ENCODE results near the gene SP6. TPM values are rescaled to one million over a fixed set of nuclear protein-coding genes. Genes with fewer than 3 reads are reported as not detected.

The SP6 gene
- total and polyA plus RNA-seq, 3 experiments from 2014 or later: 0.07 to 0.59 (median 0.09) TPM

DNA sequence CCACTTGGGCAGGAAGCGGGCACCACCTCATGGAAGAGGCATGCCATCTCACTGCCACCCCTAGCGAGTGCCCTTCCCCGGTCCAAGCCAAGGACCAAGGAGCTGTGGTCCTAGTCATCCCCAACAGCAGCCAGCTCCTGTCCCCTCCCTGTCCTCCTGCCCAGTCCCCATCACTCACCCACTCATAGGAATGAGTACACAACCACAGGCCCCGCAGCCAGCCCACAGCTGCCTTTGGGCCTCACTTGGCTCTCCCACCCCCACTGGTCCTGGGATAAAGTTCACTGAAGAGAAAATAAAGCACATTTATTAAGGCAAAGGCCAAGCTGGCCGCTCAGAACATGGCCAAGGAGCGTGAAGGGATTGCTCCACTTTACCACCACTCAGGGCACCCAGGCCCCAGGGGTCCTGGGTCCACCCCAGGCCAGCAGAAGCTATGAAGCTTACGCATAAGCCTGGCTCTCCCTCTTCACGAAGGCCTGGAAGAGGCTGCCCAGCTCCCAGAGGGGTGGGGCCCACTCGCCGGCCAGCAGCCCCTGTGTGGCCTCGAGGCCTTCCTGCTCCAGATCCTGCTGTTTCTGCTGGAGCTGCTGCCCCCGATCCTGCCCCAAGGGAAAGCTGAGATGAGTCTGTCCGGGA lies 13.4 kb downstream of the SP6 start:
- Mint-ChIP-seq H3K27ac (peak overlapping the region in 3 of 8 donors; percentile 33 to 55 (median 54)), H3K36me3 (peaks cover 0 to 32% (median 2%) of the 10 kb centered on the region in 3 donors), H3K9me3 (no peaks in the 10 kb centered on the region), H3K4me3 (peak overlapping the region in 1 of 7 donors; percentile 40), H3K4me1 (peaks cover 31 to 56% (median 41%) of the 10 kb centered on the region in 3 donors), H3K27me3 (no peaks in the 10 kb centered on the region)
- DNase-seq: no peak
- Histone ChIP-seq H3K9me3 (ENCODE audit: low read length) (no peaks in the 10 kb centered on the region), H3K27ac (ENCODE audit: low read depth, low read length) (no peak overlapping the region), H3K4me3 (ENCODE audit: low read length) (no peak overlapping the region), H3K4me1 (ENCODE audit: insufficient read depth, low read length) (peaks cover 48% of the 10 kb centered on the region), H3K36me3 (ENCODE audit: insufficient read depth, low read length) (no peaks in the 10 kb centered on the region), H3K27me3 (ENCODE audit: insufficient read depth, low read length, poor library complexity, severe bottlenecking) (no peaks in the 10 kb centered on the region)
- ChIA-PET POLR2A (interaction anchor here (0.9 kb wide), 2 partner anchors 14 to 58 kb away, joined by 3 to 5 read pairs; partner anchors contain the start of gene SP2), CTCF (interaction anchor here (0.8 to 1.8 kb wide), 4 partner anchors 52 to 109 kb away, joined by 4 to 10 read pairs (median 4); no protein-coding TSS in a partner anchor)

DNA sequence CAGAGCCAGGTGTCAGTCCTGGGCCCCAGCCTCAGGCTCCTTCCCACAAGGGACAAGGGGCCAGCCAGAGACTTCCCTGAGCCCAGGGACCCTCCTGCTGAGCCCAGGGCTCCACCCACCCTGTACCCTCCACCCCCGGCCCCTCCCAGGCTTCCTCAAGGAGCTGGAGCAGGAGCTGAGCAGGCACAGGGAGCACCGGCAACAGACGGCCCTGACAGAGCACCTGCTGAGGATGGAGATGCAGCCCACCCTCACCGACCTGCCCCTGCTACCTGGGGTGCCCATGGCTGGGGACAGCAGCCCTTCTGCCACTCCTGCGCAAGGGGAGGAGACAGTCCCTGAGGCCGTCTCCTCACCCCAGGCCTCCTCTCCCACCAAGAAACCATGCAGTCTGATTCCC lies 14.4 kb downstream of the SP6 start:
- Mint-ChIP-seq H3K36me3 (peaks cover 0 to 32% (median 2%) of the 10 kb centered on the region in 3 donors), H3K9me3 (no peaks in the 10 kb centered on the region), H3K4me3 (no peak overlapping the region), H3K4me1 (peaks cover 33 to 55% (median 41%) of the 10 kb centered on the region in 3 donors), H3K27me3 (no peaks in the 10 kb centered on the region), H3K27ac (no peak overlapping the region)
- H3K4me3 ChIP-seq (ENCODE audit: low read length): no peak overlapping the region
- no peak overlapping the region for H3K27ac ChIP-seq (ENCODE audit: low read depth, low read length)
- no peaks in the 10 kb centered on the region for H3K9me3 ChIP-seq (ENCODE audit: low read length)
- CTCF ChIA-PET: interaction anchor here (1.8 kb wide), 1 partner anchor 53 kb away, joined by 10 read pairs; no protein-coding TSS in a partner anchor
- no peaks in the 10 kb centered on the region for H3K36me3 ChIP-seq (ENCODE audit: insufficient read depth, low read length)
- no peak for DNase-seq
- peaks cover 47% of the 10 kb centered on the region for H3K4me1 ChIP-seq (ENCODE audit: insufficient read depth, low read length)
- POLR2A ChIA-PET: no interaction called here
- no peaks in the 10 kb centered on the region for H3K27me3 ChIP-seq (ENCODE audit: insufficient read depth, low read length, poor library complexity, severe bottlenecking)

DNA sequence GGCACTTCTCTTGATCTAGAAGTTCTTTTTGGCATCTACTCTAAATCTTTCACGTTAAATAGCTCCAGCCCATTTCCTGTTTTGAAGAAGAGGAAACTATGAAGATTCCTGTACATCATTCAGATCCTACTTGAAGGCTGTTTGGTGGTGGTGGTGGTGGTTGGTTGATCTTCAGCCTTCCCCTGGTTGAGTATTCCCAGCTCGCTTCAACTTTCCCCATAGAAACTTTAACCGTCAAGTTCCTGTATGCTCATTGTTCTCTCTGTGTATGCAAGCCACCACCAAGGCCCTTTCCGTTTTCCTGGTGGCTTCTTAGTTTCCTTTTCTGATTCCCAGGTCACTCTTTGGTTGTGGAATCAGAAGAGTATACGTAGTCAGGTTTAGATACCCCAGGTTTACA lies 16.2 kb downstream of the SP6 start:
- H3K9me3 Mint-ChIP-seq: no peaks in the 10 kb centered on the region

DNA sequence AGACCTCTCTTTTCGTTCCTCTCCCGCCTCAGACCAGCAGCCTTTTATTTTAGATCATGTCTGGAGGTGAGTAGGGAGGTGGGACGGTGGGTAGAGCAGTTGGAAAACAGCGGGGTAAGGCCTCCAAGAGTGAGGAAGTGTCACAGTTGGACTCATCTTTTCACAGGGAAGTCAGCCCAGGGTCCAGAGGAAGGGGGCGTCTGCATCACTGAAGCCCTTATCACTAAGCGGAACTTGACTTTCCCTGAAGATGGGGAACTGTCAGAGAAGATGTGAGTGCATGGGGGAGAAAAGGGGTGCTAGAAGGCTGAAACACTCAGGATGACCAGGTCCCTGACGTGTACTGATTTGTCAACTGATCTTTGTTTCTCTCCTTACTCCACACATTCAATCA lies 19.0 kb downstream of the SP6 start:
- H3K27ac ChIP-seq (ENCODE audit: low read depth, low read length): peak overlapping the region; percentile 98
- H3K4me1 ChIP-seq (ENCODE audit: insufficient read depth, low read length): peaks cover 59% of the 10 kb centered on the region
- H3K27me3 ChIP-seq (ENCODE audit: insufficient read depth, low read length, poor library complexity, severe bottlenecking): no peaks in the 10 kb centered on the region
- H3K4me3 ChIP-seq (ENCODE audit: low read length): peak overlapping the region; percentile 98
- ChIA-PET CTCF (interaction anchor here (1.0 to 1.9 kb wide), 5 partner anchors 9 to 63 kb away, joined by 3 to 16 read pairs (median 5); partner anchors contain the start of genes OSBPL7, SCRN2 and SP2), POLR2A (interaction anchor here (0.8 to 2.4 kb wide), 9 partner anchors 8 to 217 kb away, joined by 3 to 22 read pairs (median 7); partner anchors contain the start of genes CDK5RAP3, KPNB1, OSBPL7 and PNPO)
- Mint-ChIP-seq H3K4me1 (peaks cover 50 to 72% (median 59%) of the 10 kb centered on the region in 3 donors), H3K9me3 (no peaks in the 10 kb centered on the region), H3K27me3 (peaks cover 0 to 4% of the 10 kb centered on the region in 2 donors), H3K36me3 (peaks cover 0 to 40% (median 3%) of the 10 kb centered on the region in 3 donors), H3K27ac (peak overlapping the region; percentile 95 to 100 (median 100)), H3K4me3 (peak overlapping the region; percentile 92 to 99 (median 95))
- no peaks in the 10 kb centered on the region for H3K9me3 ChIP-seq (ENCODE audit: low read length)
- peaks cover 8% of the 10 kb centered on the region for H3K36me3 ChIP-seq (ENCODE audit: insufficient read depth, low read length)
- DNase-seq: no peak

More for the DNA sequence above, 16.2 kb downstream of the SP6 start:
- Histone ChIP-seq H3K27me3 (ENCODE audit: insufficient read depth, low read length, poor library complexity, severe bottlenecking) (no peaks in the 10 kb centered on the region), H3K36me3 (ENCODE audit: insufficient read depth, low read length) (no peaks in the 10 kb centered on the region), H3K4me3 (ENCODE audit: low read length) (no peak overlapping the region), H3K27ac (ENCODE audit: low read depth, low read length) (no peak overlapping the region), H3K4me1 (ENCODE audit: insufficient read depth, low read length) (peaks cover 48% of the 10 kb centered on the region), H3K9me3 (ENCODE audit: low read length) (no peaks in the 10 kb centered on the region)
- DNase-seq: no peak
- ChIA-PET POLR2A (interaction anchor here (1.2 kb wide), 1 partner anchor 61 kb away, joined by 3 read pairs; the partner anchor contains the start of gene SP2), CTCF (interaction anchor here (0.8 to 1.0 kb wide), 2 partner anchors 8 to 13 kb away, joined by 3 read pairs; no protein-coding TSS in a partner anchor)
- peaks cover 0 to 4% of the 10 kb centered on the region in 2 donors for H3K27me3 Mint-ChIP-seq
- H3K4me3 Mint-ChIP-seq: peak overlapping the region in 1 of 7 donors; percentile 63
- H3K36me3 Mint-ChIP-seq: peaks cover 0 to 35% (median 2%) of the 10 kb centered on the region in 3 donors
- peaks cover 37 to 54% (median 43%) of the 10 kb centered on the region in 3 donors for H3K4me1 Mint-ChIP-seq
- peak overlapping the region in 4 of 8 donors; percentile 31 to 57 (median 44) for H3K27ac Mint-ChIP-seq

DNA sequence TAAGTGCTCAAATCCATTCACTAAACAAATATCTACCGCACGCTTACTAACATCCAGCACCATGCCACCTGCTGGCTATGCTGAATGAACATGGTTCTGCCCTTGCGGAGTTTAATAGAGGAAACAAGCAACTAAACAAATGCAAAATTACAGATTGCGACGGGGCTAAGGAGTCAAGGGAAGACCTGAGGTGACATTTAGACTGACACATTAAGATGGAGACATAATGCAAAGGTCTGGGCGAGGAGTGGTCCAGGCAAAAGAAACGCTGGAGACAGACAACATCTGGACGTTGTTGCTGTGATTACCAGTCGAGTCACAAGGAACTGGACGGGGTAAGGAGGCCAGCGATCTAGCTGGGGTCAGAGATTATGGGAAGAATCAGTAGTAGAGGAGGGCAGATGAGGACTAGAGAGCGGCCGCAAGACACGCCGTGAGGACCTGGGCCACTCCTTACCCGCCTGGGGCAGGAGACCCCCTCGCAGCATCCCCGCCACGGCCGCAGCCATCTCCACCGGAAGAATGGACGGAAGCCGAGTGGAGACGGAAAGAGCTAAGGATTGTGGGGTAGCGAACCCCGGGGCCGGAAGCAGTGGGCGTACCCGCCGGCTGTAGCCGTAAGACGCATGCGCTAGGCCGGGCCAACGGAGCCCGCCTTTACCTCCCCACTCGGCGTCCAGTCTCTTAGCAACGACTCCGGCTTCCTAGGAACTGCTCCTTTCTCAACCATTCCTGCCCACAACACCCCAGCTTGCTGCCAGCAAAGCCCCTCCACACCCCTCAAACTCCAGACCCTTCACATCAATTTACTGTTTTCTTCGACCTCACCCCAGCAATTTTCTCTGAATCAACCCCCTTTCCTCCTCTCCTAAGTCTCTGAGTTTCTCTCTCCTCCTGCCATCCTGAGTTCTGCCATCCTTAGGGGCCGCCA lies 19.7 kb downstream of the SP6 start, which contains the start of the genes LRRC46 and MRPL10:
TSS of gene LRRC46 (plus strand) at position 668 of the 931 bp plus-strand sequence. CDS start 320 bp downstream, outside the sequence.
TSS of gene MRPL10 (minus strand) at position 539 of the 931 bp plus-strand sequence. CDS start at position 509, 30 bp downstream.
- Mint-ChIP-seq H3K4me1 (peaks cover 50 to 78% (median 59%) of the 10 kb centered on the region in 3 donors), H3K9me3 (no peaks in the 10 kb centered on the region), H3K36me3 (peaks cover 5 to 44% (median 5%) of the 10 kb centered on the region in 3 donors), H3K4me3 (peak within 1 kb of the TSS; percentile 92 to 99 (median 95)), H3K27ac (peak within 1 kb of the TSS; percentile 95 to 100 (median 100)), H3K27me3 (peaks cover 0 to 4% of the 10 kb centered on the region in 2 donors)
- DNase-seq: peak; percentile 87 to 94 (median 90)
- no peaks in the 10 kb centered on the region for H3K27me3 ChIP-seq (ENCODE audit: insufficient read depth, low read length, poor library complexity, severe bottlenecking)
- ChIA-PET POLR2A (interaction anchor here (0.8 to 2.4 kb wide), 11 partner anchors 8 to 218 kb away, joined by 3 to 22 read pairs (median 4); partner anchors contain the start of genes CDK5RAP3, KPNB1, OSBPL7 and PNPO), CTCF (interaction anchor here (0.9 to 1.9 kb wide), 7 partner anchors 10 to 64 kb away, joined by 3 to 16 read pairs (median 4); partner anchors contain the start of genes OSBPL7, SCRN2 and SP2)
- H3K27ac ChIP-seq (ENCODE audit: low read depth, low read length): peak within 1 kb of the TSS; percentile 98
- H3K4me1 ChIP-seq (ENCODE audit: insufficient read depth, low read length): peaks cover 59% of the 10 kb centered on the region
- peak within 1 kb of the TSS; percentile 98 for H3K4me3 ChIP-seq (ENCODE audit: low read length)
- H3K9me3 ChIP-seq (ENCODE audit: low read length): no peaks in the 10 kb centered on the region
- H3K36me3 ChIP-seq (ENCODE audit: insufficient read depth, low read length): peaks cover 14% of the 10 kb centered on the region

DNA sequence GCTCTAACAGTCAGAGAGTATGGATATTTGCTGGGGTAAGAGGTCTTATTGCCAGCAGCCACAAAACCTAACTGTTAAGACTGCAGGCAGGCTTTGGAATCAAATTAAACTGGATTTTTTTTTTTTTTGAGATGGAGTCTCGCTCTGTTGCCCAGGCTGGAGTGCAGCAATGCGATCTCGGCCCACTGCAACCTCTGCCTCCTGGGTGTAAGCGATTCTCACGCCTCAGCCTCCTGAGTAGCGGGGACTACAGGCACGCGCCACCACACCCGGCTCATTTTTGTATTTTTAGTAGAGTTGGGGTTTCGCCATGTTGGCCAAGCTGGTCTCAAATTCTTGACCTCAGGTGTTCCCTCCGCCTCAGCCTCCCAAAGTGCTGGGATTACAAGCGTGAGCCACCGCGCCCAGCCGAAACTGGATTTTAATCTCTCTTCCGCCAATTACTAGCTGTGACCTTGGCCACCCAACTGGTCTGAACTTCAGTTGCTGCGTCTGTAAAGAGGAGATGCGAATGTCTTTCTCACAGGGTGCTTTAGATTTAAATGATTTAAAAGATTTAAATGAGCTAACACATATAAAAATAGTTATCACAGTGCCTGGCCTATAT lies 20.5 kb downstream of the SP6 start:
- H3K9me3 Mint-ChIP-seq: no peaks in the 10 kb centered on the region
- H3K27me3 Mint-ChIP-seq: peaks cover 0 to 4% of the 10 kb centered on the region in 2 donors
- peak overlapping the region; percentile 95 to 100 (median 100) for H3K27ac Mint-ChIP-seq
- Histone ChIP-seq H3K27me3 (ENCODE audit: insufficient read depth, low read length, poor library complexity, severe bottlenecking) (no peaks in the 10 kb centered on the region), H3K36me3 (ENCODE audit: insufficient read depth, low read length) (peaks cover 19% of the 10 kb centered on the region), H3K9me3 (ENCODE audit: low read length) (no peaks in the 10 kb centered on the region), H3K4me1 (ENCODE audit: insufficient read depth, low read length) (peaks cover 56% of the 10 kb centered on the region), H3K27ac (ENCODE audit: low read depth, low read length) (peak overlapping the region; percentile 98), H3K4me3 (ENCODE audit: low read length) (peak overlapping the region; percentile 98)
- ChIA-PET CTCF (interaction anchor here (0.9 to 1.9 kb wide), 6 partner anchors 9 to 65 kb away, joined by 3 to 16 read pairs (median 4); partner anchors contain the start of genes OSBPL7, SCRN2 and SP2), POLR2A (interaction anchor here (0.9 to 2.4 kb wide), 7 partner anchors 9 to 180 kb away, joined by 3 to 22 read pairs (median 7); partner anchors contain the start of genes CDK5RAP3, KPNB1, OSBPL7 and PNPO)
- H3K4me1 Mint-ChIP-seq: peaks cover 47 to 75% (median 56%) of the 10 kb centered on the region in 3 donors
- H3K36me3 Mint-ChIP-seq: peaks cover 9 to 45% (median 10%) of the 10 kb centered on the region in 3 donors
- H3K4me3 Mint-ChIP-seq: peak overlapping the region; percentile 92 to 99 (median 95)
- peak in 1 of 5 donors; percentile 56 for DNase-seq

All from CD8-positive, alpha-beta memory T cell (primary cell).